GM18870 (cell line): ENCODE results near the gene UBAP1.
"Not testable (repeated sequence)": the region's sequence is repeated elsewhere in the genome, so short reads cannot be mapped to it uniquely, and the experiment has no call there.

Source experiments
- ATAC-seq: cut with Tn5 transposase; IDR thresholded peaks from one replicate; pipeline ENCODE4 v1.9.1; 2021; ENCODE audit warnings: moderate library complexity; ENCODE audit not compliant: unreplicated experiment

The UBAP1 gene

DNA sequence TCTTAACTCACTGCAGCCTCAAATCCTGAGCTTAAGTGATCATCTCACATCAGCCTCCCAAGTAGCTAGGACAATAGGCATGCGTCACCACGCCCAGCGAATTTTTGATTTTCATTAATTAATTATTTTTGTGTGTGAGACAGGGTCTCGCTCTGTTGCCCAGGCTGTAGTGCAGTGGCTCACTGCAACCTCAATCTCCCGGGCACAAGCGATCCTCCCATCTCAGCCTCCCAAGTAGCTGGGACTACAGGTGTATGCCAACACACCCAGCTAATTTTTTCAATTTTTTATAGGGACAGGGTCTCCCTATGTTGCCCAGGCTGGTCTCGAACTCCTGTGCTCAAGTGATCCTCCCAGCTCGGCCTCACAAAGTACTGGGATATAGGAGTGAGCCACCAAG is 41.4 kb downstream of the UBAP1 start:
- no peak for ATAC-seq

DNA sequence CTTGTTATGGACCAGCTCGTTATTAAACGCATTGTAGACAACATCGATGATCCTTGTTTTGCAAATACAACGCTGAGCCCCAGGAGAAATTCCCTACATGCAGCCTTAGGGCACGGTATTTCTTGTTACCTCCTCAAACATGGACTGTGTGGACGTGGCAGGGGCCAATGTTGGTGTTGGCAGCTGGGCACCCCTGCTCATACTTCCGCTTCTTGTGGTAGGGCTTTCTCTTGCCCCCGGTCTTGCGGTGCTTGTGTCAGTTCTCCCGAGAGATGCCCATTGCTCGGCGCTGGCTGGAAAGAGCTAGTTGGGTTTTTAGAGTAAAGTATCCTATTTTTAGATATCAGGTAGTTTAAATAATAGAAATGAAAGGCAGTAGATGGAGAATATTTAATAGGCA is 45.5 kb downstream of the UBAP1 start:
- no peak for ATAC-seq

DNA sequence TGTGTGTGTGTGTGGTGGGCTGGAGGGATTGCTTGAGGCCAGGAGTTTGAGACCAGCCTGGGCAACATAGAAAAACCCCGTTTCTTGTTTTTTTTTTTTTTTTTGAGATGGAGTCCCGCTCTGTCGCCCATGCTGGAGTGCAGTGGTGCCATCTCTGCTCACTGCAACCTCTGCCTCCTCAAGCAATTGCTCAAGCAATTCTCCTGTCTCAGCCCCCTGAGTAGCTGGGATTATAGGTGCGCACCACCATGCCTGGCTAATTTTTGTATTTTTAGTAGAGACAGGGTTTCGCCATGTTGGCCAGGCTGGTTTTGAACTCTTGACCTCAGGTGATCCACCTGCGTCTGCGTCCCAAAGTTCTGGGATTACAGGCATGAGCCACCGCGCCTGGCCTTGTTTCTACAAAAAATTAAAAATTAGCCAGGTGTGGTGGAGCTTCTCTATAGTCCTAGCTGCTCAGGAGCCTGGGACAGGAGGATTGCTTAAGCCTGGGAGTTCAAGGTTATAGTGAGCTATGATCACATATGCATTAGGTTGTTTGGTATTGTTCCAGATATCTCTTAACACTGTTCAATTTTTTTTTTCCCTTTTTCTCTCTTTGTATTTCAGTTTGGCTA is 47.4 kb downstream of the UBAP1 start:
- not testable (repeated sequence) for ATAC-seq

DNA sequence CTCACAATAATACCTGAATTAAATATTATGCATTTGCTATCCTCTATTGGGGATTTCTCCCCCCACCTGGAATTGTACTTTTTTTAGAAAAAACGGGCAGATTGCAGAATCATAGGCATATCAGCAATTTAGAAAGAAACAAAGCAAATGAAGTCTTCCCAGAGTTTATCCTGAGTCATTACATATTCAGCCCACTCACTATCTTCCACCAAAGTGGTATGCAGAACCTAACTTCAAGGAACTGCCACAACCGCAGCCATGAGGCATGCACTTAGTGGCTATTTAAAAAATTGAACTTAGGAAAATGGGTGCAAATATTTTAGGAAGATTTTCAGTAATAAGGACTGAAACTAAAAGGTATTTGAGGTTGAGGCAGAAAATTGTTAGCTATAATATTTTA is 48.6 kb downstream of the UBAP1 start:
- ATAC-seq, result no peak

DNA sequence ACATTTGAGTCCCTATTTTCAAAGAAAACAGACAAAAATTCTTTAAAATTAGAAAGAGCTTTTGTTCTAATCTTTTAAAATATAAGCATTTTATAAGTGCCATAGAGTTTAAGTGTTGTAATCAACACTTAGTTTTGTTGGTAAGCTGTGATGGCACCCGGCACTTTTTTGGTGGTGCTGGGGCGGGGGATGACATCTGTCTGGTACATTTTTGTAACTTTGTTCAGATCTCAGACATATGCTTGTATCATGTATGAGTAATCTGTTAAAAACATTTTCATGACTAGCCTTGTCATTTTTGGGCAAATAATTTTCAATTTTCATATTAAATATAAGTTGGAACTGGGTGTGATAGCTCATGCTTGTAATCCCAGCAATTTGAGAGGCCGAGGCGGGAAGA is 51.7 kb downstream of the UBAP1 start:
- ATAC-seq, result no peak

DNA sequence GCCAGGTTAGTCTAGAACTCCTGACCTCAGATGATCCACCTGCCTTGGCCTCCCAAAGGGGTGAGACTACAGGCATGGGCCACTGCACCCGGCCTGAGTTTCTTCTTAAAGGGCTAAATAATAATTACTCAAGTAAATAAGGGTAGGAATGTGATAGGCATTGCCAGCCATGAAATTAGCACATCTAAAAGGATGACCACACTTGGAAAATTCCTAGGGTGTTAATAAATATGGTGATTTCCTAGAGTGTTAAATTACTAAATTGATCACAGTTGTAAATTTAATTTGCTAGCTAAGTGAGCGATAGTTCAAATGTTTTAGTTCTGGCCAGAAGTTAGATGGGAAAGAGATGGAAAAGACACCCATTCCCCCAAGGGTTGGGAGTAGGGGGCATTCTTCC is 53.4 kb downstream of the UBAP1 start:
- ATAC-seq, result no peak

DNA sequence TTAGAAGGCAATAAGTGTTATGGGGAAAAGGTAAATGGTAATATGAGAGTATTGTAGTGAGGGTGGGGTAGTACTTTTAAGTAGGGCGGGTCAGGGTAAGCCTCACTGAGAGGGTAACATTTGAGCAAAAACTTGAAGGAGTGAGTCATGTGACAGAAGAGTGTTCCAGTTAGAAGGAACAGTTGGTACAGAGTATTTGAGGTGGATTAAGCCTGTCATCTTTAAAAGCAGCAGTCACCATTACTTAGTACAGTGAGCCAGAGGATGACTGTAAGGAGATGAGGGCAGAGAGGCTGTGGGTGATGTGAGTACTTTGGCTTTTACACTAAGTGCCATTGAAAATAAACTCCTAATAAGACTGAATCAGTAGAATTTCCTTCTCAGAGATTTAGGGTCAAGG is 54.8 kb downstream of the UBAP1 start:
- ATAC-seq, result no peak

DNA sequence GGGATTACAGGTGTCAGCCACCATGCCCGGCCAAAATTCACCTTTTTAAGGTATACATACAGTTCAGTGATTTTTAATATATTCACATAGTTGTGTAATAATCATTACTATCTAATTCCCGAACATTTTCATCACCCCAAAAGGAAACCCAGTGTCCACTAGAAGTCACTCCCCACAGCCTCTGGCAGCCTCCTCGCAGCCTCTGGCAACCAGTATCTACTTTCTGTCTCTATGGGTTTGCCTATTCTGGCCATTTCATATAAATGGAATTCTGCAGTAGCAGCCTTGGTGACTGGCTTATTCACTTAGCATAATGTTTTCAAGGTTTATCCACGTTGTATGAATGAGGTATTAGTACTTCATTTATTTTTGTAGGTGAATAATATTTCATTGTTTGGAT is 59.0 kb downstream of the UBAP1 start:
- ATAC-seq, result no peak

DNA sequence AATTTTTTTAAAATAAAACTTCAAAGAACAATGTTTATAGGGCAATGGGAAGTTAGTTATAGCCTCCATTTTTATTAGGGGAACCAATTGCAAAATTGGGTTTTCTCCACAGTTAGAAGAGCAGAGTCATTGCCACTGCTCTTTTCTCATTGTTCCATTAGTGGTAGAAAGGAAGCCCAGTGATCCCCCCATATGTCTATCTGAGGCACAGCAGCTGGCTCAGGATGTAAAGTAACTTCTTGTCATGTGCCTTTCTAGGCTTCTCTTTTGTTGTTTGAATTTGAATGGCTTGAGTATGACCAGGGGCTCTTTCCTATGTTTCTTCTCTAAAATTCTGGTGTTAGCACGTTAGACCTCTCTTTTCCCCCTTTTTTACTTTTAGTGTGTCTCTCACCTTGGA is 61.2 kb downstream of the UBAP1 start:
- no peak for ATAC-seq

DNA sequence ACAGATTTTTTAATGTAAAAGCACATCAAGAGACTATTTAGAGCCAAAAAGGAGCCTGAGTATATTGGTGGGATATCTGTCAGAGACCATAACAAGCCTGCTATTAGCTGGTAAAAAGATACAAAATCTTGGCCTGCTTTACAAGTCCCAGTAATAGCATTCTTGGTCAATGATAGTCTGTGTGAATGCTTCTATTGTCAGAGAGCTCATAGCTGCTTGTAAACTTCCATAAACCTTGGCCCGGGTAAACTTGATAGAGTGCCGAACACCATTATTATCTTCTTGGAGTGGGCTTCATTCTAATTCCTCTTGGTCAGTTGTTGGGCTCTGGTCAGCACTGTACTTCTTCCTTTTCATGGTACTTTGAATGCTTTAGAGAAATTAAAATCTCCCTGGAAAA is 64.0 kb downstream of the UBAP1 start:
- no peak for ATAC-seq

DNA sequence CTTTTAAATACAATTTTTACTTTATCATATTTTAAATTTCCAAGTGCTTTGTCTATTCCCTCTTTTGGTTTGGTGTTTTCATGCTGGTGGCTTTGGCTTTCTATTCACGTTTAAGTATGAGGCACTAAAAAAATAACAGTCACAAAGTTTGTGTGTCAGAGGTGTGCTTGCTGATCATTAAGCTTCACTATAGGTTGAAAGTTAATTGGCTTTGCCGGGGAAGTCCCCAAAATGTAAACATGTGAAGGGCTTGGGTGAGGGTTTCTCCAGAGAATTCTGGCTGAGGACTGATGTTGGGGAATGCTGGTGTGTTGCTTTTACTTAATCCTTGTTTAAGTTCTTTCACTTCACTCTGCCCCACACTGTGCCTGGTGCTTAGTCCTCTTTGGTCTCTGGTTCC is 66.4 kb downstream of the UBAP1 start:
- ATAC-seq, result not testable (repeated sequence)

DNA sequence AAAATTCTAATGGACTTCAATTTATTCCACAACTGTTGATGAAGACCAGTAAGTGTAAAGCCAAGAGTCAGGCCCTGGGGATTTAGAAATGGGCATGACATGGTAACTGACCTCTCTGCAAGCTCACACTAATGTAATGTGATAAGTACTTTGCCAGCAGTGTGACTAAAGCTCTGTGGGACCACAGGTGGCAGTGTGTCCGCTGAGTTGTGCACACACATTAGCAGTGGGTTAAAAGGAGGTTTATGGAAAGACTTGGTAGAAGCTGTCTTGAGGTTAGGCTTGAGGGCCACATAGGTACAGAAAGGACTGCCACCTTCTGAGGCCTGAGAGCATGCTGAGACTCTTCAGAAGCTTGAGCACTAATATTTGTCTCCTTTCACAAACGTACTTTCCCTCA is 67.6 kb downstream of the UBAP1 start:
- ATAC-seq, result no peak

DNA sequence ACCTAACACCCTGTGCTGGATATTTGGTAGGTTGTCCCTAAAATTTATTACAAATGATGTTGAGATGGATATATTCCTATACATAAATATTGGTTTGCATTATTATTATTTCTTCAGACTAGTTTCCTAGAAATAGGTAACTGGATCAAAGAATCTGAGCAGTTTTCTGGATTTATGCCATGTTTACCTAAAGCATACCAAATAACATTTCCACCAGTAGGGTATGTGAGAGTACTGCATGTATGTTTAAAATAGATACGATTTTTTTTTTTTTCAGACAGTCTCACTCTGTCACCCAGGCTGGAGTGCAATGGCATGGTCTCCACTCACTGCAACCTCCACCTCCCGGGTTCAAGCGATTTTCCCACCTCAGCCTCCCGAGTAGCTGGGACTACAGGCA is 68.9 kb downstream of the UBAP1 start:
- ATAC-seq, result not testable (repeated sequence)

DNA sequence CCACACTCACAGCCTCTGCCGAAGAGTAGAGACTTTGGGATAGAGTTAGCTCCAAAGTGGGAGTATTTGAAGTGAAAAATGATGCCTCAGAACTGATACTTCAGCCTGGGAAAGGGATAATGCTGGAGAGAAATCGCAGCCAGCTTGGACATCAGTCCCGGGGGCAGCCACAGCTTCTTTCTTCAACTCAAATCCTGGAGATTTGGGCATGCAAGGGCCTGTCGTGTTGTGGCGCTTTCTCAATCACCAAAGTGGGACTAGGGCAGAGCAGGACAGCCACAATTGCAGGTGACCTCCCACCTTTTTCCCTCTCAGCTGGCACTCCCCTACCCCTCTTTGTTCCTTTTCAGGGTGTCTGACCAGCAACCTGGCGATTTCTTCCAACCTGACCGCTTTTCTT is 70.4 kb downstream of the UBAP1 start:
- no peak for ATAC-seq

DNA sequence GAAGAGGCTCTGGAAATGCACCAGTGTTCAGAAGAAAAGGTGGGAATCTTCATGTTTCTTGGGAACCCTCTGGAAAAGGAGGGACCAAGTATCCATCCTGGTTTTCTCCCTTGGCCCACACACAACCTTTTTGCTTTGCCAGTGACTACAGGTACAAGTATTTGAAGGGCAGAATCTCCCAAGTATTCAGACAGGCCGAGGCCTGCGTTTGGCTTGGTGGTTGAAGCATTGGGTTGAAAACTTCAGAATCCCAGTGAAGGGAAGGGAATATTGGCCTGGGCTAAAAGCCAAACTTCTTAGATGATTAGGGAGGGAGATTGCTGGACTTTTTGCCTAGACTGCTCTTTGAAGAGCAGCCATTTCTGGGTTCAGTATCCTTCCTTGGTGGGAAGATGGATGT is 71.9 kb downstream of the UBAP1 start:
- no peak for ATAC-seq

DNA sequence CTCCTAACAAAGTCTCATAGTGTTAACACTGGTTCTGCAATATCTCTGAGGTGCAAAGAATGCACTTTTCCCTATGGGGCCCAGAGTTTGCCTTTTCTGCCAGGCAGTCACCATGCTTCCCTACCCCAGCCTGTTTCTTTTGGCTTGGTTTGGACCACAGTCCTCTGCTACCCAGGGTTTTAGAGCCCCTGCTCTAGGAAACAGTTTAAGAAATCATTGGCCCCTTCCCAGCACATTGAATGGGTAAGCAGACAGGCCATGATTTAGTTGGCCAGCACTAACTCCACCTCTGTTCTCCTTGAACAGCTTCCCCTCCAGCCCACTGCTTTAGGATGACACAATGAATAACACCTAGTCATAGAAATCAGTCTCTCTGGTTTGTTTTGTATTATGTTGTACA is 73.2 kb downstream of the UBAP1 start:
- no peak for ATAC-seq

DNA sequence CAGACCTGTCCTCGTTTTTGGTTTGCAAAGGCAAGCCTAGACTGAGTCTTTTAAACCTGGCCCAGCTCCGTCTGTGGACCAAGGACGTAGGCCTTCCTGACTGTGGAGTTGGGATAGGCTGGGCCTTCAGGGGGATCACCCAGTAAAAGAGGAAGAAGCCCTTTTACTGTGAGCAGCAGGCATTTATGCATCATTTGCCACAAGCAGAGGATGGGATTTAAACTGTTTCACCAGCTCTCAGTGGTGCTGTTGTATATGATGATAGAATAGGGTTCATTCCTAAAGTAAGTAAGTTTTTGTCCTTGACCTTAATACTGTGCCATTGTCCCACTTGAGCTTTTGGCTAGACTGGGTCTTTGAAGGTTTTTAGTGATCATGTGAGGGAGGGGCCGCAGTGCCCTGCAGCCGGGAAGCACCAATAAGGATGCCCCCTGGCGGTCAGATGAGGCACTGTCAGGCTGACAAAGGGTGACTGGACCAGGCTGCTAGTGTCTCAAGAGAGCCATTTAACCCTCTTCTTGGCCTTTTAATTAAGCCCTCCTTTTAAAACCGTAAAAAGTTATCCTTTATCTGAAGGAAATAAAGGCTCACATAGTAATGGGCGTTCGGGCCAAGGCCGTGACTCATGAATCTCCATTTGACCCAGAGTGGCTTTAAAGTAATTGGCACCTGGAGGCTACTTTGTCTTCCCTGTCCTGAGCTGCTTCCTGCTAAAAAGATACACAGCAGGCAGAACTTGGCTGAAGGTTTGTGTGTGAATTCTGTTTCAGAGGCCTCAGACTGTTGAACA is 74.0 kb downstream of the UBAP1 start:
- no peak for ATAC-seq

DNA sequence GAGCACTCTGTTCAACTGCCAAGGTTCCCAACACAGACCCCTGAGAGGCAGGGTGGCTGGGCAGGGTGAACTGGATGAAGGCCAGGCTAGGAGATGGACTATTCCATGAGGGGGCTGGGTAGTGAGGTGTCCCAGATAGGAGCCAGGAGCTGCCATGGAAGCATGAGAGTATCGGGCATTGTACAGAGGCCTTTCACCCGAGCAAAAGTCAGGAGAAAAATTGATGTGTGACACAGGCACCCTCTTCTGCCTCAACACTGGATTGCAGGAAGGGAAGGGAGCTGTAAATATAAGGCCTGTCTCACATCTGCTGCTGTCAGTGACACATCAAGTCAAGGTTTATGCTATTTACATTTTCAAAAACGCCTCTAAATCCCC is 74.6 kb downstream of the UBAP1 start:
- no peak for ATAC-seq

DNA sequence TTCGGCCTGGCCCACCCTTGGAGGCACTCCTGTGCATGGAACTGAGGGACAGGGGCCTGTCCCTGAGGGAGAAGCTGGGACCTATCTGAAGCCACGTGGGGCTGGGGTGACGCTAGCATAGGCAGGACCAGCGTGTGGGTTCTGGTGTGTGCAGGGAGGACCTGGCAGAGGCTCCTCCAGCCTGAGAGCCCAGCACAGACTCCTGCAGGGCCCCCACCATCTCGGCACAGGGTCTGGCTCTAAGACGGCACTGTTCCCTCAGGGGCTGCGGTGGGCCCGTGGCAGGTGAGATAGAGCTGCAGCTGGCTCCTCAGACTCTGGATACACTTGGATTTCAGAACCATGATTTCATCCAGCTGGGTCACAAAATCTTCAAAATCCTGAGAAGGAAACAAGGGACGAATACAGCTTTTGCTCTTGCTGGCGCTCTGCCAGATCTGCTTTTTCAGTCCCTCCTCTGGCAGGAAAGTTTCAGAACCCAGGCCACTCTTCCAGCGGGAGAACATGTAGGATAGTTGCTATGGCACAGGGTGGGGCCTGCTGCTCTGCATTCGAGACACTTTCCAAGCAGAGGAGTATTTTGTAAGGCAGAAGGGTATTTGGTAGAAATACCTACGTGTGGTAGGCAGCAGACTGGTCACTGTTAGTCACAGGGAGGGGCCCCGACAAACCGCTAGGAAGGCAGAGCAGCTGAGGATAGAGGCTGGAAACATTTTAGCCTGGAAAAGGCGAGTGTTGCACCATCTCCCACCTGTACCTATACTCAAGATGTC is 75.5 kb downstream of the UBAP1 start:
- ATAC-seq, result no peak

DNA sequence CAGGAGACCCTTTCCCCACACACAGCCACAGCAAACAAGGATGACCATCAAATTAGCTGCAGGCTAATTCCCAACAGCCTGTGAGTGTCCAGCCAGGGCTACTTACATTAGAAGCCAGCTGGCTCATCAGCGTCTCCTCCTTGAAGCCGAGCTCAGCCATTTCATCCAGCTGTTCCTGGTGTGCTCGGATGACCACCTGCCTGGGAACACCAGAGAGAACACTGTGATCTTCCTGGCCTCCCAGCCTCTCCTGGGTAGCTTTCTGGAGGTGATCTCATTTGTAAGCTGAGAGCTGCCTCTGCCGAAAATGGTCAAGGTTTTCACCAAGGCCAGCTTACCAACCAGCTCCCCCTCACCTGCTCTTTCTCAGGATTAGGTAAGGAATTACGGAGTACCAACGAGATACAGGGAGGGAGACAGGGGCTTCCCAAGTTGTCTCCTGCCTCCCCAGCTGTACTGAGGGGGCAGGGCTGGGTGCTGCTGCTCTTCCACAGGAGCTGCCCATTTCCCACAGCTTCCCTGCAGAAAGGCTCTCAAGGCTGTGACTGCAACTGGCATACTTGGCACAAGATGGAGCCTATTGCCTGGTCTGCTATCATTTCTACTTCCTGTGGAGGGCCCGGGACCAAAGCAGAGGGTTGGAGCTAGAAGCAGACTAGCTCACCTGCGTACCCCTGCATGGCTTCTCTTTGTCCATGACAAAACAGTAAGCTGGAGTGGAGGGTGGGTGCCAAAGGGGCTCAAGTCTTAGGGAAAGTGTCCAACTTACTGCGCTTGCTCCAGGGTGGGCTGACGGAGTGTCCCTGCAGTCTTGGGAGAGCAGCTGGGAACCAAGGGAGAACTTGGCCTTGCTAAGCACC is 76.4 kb downstream of the UBAP1 start:
- ATAC-seq, result no peak

DNA sequence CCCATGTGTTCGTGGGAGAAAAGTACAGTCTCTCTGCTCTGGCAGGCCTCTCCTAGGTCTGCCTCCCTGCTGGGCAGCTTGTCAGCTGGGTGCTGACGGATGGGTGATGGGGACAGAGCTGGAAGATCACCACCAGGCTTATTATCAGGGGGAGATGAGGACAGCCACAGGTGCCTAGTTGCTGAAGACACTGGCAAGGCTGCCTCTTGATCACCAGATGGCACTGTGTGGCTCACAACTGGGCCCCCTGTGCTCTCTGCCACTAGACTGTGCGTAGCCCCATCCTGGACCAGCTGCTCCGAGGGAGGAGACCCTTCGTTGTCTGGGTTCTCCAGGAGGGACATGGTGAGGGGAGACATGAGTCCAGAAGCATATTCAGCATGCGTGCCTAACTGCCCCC is 77.3 kb downstream of the UBAP1 start:
- no peak for ATAC-seq
